CD14-positive monocyte (primary cell): Measurements from ENCODE around the gene RFX3. TPM values are rescaled to one million over a fixed set of nuclear protein-coding genes. Genes with fewer than 3 reads are reported as not detected.

Source experiments
- DNase-seq, 3 donors: peaks; one replicate each; pipeline ENCODE4 v3.0.0-alpha.2; 2011 to 2022
- H2AFZ ChIP-seq: 2 replicates; pipeline ENCODE4 v1.6.0; 2012; ENCODE audit warnings: mild to moderate bottlenecking, low read depth, low read length, inconsistent platforms; ENCODE audit not compliant: insufficient read depth, poor library complexity, severe bottlenecking
- H3K27ac ChIP-seq, 2 donors: 1 replicate in 1 of 2; 2 replicates in 1 of 2; pipeline ENCODE4 v1.5.1; 2012 to 2013; ENCODE audit warnings: low read length in 2 of 2, control low read depth in 1 of 2, inconsistent platforms in 1 of 2, low read depth in 1 of 2, mild to moderate bottlenecking in 1 of 2
- H3K27me3 ChIP-seq, 2 donors: one replicate each; pipeline versions ENCODE4 v1.6.0 to v1.6.1; 2011 to 2013; ENCODE audit warnings: low read length in 2 of 2; ENCODE audit not compliant: control insufficient read depth in 2 of 2, insufficient read depth in 2 of 2
- H3K36me3 ChIP-seq, 2 donors: replicated peaks in 1 of 2; 1 replicate in 1 of 2; 2 replicates in 1 of 2; pipeline versions ENCODE4 v1.5.1 to v1.6.1; 2012 to 2013; ENCODE audit warnings: low read length in 2 of 2, control low read depth in 1 of 2, inconsistent platforms in 1 of 2, mild to moderate bottlenecking in 1 of 2; ENCODE audit not compliant: insufficient read depth in 2 of 2, control insufficient read depth in 1 of 2
- H3K4me1 ChIP-seq, 2 donors: 1 replicate in 1 of 2; 2 replicates in 1 of 2; pipeline versions ENCODE4 v1.5.1 to v1.6.1; 2012 to 2013; ENCODE audit warnings: low read length in 2 of 2, control low read depth in 1 of 2, inconsistent platforms in 1 of 2, mild to moderate bottlenecking in 1 of 2, moderate library complexity in 1 of 2; ENCODE audit not compliant: insufficient read depth in 2 of 2, control insufficient read depth in 1 of 2
- H3K4me2 ChIP-seq: replicated peaks from 2 replicates; pipeline ENCODE3; 2012; ENCODE audit warnings: low read length, moderate library complexity, mild to moderate bottlenecking; ENCODE audit not compliant: poor library complexity, severe bottlenecking; ENCODE audit errors: extremely low read depth
- H3K4me3 ChIP-seq, 3 experiments: fragments of 200-600 bp in 1 of 3; sonication (generic) in 1 of 3; replicated peaks in 1 of 3; 1 replicate in 2 of 3; 2 replicates in 1 of 3; pipeline ENCODE4 v1.5.1; 2011 to 2013; ENCODE audit warnings: low read length in 3 of 3, mild to moderate bottlenecking in 3 of 3, control low read depth in 2 of 3, low read depth in 2 of 3, inconsistent platforms in 1 of 3, moderate library complexity in 1 of 3
- H3K79me2 ChIP-seq: 2 replicates; pipeline ENCODE4 v1.6.0; 2012; ENCODE audit warnings: mild to moderate bottlenecking, control low read depth, inconsistent platforms, low read length, moderate library complexity; ENCODE audit not compliant: insufficient read depth
- H3K9ac ChIP-seq: 2 replicates; pipeline ENCODE4 v1.6.0; 2017; ENCODE audit warnings: low read length, mild to moderate bottlenecking; ENCODE audit not compliant: insufficient read depth, poor library complexity, severe bottlenecking
- H3K9me3 ChIP-seq, 2 donors: replicated peaks in 1 of 2; 1 replicate in 1 of 2; 2 replicates in 1 of 2; pipeline versions ENCODE4 v1.5.1 to v1.6.1; 2012 to 2013; ENCODE audit warnings: low read length in 2 of 2, control low read depth in 1 of 2; ENCODE audit not compliant: control insufficient read depth in 1 of 2, insufficient read depth in 1 of 2
- H4K20me1 ChIP-seq: 2 replicates; pipeline ENCODE4 v1.6.0; 2012; ENCODE audit warnings: mild to moderate bottlenecking, low read length, control low read depth, moderate library complexity; ENCODE audit not compliant: insufficient read depth
- H3K27ac Mint-ChIP-seq, 7 donors: one replicate each; pipeline ENCODE4 v1.8.0; 2020; ENCODE audit warnings: mild to moderate bottlenecking in 7 of 7, mixed read lengths in 7 of 7, moderate library complexity in 6 of 7, inconsistent platforms in 2 of 7
- H3K27me3 Mint-ChIP-seq, 3 donors: one replicate each; pipeline ENCODE4 v1.8.0; 2021 to 2022; ENCODE audit warnings: low read depth in 3 of 3, mild to moderate bottlenecking in 3 of 3, mixed read lengths in 3 of 3, moderate library complexity in 3 of 3, inconsistent platforms in 1 of 3
- H3K36me3 Mint-ChIP-seq, 2 donors: one replicate each; pipeline ENCODE4 v1.8.0; 2020; ENCODE audit warnings: mixed read lengths in 2 of 2, inconsistent platforms in 1 of 2, mild to moderate bottlenecking in 1 of 2
- H3K4me1 Mint-ChIP-seq: one replicate; pipeline ENCODE4 v1.8.0; 2020; ENCODE audit warnings: mild to moderate bottlenecking, mixed read lengths
- H3K4me3 Mint-ChIP-seq, 2 donors: one replicate each; pipeline ENCODE4 v1.8.0; 2020; ENCODE audit warnings: mild to moderate bottlenecking in 2 of 2, mixed read lengths in 2 of 2, moderate library complexity in 1 of 2
- H3K9me3 Mint-ChIP-seq, 7 donors: one replicate each; pipeline ENCODE4 v1.8.0; 2020 to 2022; ENCODE audit warnings: mixed read lengths in 7 of 7, mild to moderate bottlenecking in 6 of 7, moderate library complexity in 6 of 7, inconsistent platforms in 2 of 7
- WGBS: methylation state at CpG from one replicate; pipeline ENCODE4 v1.1.5; 2013; ENCODE audit warnings: missing lambda C conversion rate; ENCODE audit not compliant: insufficient coverage; 5-methylcytosine and 5-hydroxymethylcytosine counted together
- intact Hi-C, 2 donors: fragments of 100-400 bp; cut with micrococcal nuclease; formaldehyde crosslinking; loops; one replicate each; pipeline versions ENCODE4 v1.15.0 to v1.15.1; 2023
- polyA plus RNA-seq, 3 donors: library from polyadenylated mRNA; depleted of rRNA in 1 of 3; unstranded in 2 of 3; stranded (reverse) in 1 of 3; fragments of 300-500 nt in 2 of 3; fragments of >200 nt in 1 of 3; fragmentation: Illumina TruSeq in 2 of 3; gene quantifications; 1 replicate in 2 of 3; 2 replicates in 1 of 3; pipeline ENCODE4 v1.2.3, GENCODE V29; 2012 to 2021
- TF ChIP-seq, protein P1 (sequence below): fragments of 200-600 bp; IDR thresholded peaks from one replicate; pipeline ENCODE4 v1.8.0; 2022; ENCODE audit warnings: antibody characterized with exemption, mild to moderate bottlenecking

Gene RFX3
- polyA plus RNA-seq, 3 donors: 1.7 to 5.2 (median 3.2) TPM

GRCh38 chr9:3173374-3173773, 352.4 kb downstream of the RFX3 start:
- no peak overlapping the region for H3K4me3 ChIP-seq
- H4K20me1 ChIP-seq: no peaks in the 10 kb centered on the region
- peaks cover 3% of the 10 kb centered on the region for H3K4me1 Mint-ChIP-seq
- H2AFZ ChIP-seq: no peak overlapping the region
- no peak for DNase-seq
- H3K27me3 ChIP-seq: no peaks in the 10 kb centered on the region
- no CpG with 5 or more reads among the region's 4 CpGs for WGBS
- no peaks in the 10 kb centered on the region for H3K9me3 ChIP-seq
- H3K27ac Mint-ChIP-seq: no peak overlapping the region
- no peaks in the 10 kb centered on the region for H3K79me2 ChIP-seq
- H3K27me3 Mint-ChIP-seq: no peaks in the 10 kb centered on the region
- no peaks in the 10 kb centered on the region for H3K36me3 ChIP-seq
- no peak overlapping the region for H3K27ac ChIP-seq
- no peaks in the 10 kb centered on the region for H3K4me1 ChIP-seq
- no peak overlapping the region for H3K4me3 Mint-ChIP-seq
- TF ChIP-seq, protein P1, sequence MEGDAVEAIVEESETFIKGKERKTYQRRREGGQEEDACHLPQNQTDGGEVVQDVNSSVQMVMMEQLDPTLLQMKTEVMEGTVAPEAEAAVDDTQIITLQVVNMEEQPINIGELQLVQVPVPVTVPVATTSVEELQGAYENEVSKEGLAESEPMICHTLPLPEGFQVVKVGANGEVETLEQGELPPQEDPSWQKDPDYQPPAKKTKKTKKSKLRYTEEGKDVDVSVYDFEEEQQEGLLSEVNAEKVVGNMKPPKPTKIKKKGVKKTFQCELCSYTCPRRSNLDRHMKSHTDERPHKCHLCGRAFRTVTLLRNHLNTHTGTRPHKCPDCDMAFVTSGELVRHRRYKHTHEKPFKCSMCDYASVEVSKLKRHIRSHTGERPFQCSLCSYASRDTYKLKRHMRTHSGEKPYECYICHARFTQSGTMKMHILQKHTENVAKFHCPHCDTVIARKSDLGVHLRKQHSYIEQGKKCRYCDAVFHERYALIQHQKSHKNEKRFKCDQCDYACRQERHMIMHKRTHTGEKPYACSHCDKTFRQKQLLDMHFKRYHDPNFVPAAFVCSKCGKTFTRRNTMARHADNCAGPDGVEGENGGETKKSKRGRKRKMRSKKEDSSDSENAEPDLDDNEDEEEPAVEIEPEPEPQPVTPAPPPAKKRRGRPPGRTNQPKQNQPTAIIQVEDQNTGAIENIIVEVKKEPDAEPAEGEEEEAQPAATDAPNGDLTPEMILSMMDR: no peak
- no peaks in the 10 kb centered on the region for H3K36me3 Mint-ChIP-seq
- peaks cover 0 to 4% (median 0%) of the 10 kb centered on the region in 7 donors for H3K9me3 Mint-ChIP-seq
- H3K4me2 ChIP-seq: no peak overlapping the region
- intact Hi-C loops: no loop called here
- H3K9ac ChIP-seq: no peak overlapping the region

- TF ChIP-seq, protein P1: no peak
- H3K36me3 Mint-ChIP-seq: no peaks in the 10 kb centered on the region
- Histone ChIP-seq H2AFZ (no peak overlapping the region), H3K27ac (no peak overlapping the region), H3K4me2 (no peak overlapping the region), H3K4me3 (no peak overlapping the region), H3K79me2 (no peaks in the 10 kb centered on the region), H3K36me3 (no peaks in the 10 kb centered on the region), H3K9ac (no peak overlapping the region), H3K4me1 (no peaks in the 10 kb centered on the region), H3K9me3 (no peaks in the 10 kb centered on the region), H4K20me1 (no peaks in the 10 kb centered on the region), H3K27me3 (no peaks in the 10 kb centered on the region)
- DNase-seq: no peak
- peaks cover 0 to 2% (median 0%) of the 10 kb centered on the region in 7 donors for H3K9me3 Mint-ChIP-seq
- H3K27ac Mint-ChIP-seq: no peak overlapping the region
- peaks cover 3% of the 10 kb centered on the region for H3K4me1 Mint-ChIP-seq
- H3K27me3 Mint-ChIP-seq: peaks cover 0 to 3% (median 3%) of the 10 kb centered on the region in 3 donors
- no peak overlapping the region for H3K4me3 Mint-ChIP-seq
- intact Hi-C loops: no loop called here
Measured at GRCh38 chr9:3170819-3171218, 355.0 kb downstream of the RFX3 start.
